Rectal smooth muscle tissue (tissue), 1 donor: ENCODE data around the gene WDR36.

Experiments
- H3K27ac ChIP-seq: one replicate; pipeline ENCODE4 v1.7.0; 2013; ENCODE audit warnings: low read depth, low read length, inconsistent platforms
- H3K27me3 ChIP-seq: one replicate; pipeline ENCODE4 v1.7.0; 2013; ENCODE audit warnings: low read length; ENCODE audit not compliant: control insufficient read depth, insufficient read depth
- H3K36me3 ChIP-seq: one replicate; pipeline ENCODE4 v1.7.0; 2013; ENCODE audit warnings: low read length; ENCODE audit not compliant: control insufficient read depth, insufficient read depth
- H3K4me1 ChIP-seq: one replicate; pipeline ENCODE4 v1.7.0; 2013; ENCODE audit warnings: low read length; ENCODE audit not compliant: control insufficient read depth, insufficient read depth
- H3K4me3 ChIP-seq: one replicate; pipeline ENCODE4 v1.7.0; 2013; ENCODE audit warnings: low read length
- H3K9ac ChIP-seq: one replicate; pipeline ENCODE4 v1.7.0; 2013; ENCODE audit warnings: low read length

Gene WDR36

DNA sequence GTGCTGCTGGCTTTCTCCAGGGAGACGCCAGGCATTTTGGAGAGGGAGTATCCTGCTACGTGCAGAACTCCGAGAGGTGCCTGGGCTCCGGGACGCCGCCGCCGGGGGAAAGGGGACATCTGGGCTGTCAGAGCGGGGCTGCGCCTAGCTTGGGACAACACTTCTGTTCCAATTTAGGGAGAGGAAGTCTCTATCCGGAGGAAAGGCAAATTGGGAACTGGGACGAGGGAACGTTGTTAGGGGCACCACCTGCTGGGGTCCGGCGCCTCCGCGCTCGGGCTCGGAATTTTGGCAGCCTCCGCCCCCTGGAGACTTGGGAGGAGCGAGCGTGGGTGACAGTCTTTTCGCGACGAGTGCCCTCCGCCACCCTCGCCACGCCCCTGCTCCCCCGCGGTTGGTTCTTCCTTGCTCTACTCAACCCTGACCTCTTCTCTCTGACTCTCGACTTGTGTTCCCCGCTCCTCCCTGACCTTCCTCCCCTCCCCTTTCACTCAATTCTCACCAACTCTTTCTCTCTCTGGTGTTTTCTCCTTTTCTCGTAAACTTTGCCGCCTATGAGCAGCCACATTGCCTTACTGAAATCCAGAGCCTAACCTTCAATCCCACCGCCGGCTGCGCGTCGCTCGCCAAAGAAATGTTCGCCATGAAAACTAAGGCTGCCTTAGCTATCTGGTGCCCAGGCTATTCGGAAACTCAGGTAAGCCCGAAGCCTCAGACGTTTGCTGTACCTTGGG is 19.0 kb upstream of the WDR36 start:
- H3K36me3 ChIP-seq: no peaks in the 10 kb centered on the region
- H3K27ac ChIP-seq: no peak overlapping the region
- no peaks in the 10 kb centered on the region for H3K4me1 ChIP-seq
- H3K9ac ChIP-seq: no peak overlapping the region
- peak overlapping the region; percentile 60 for H3K4me3 ChIP-seq
- H3K27me3 ChIP-seq: peaks cover 2% of the 10 kb centered on the region

DNA sequence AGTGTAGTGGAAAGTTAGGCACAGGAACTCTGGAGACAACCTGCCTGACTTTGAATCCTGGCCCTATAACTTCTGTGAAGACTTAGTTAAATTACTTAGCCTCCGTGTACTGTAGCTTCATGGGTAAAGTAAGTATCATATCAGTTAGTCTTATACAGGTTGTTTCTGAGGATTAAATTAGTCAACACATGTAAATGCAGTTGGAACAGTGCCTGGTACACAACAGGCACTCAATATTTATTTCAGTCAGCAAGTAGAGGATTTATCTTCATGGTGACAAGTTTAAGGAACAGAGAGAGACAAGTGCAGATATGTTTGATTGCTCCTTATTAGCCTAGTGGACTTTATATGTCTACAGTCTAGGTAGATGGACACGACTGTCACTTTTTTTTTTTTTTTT is 17.9 kb upstream of the WDR36 start:
- peaks cover 2% of the 10 kb centered on the region for H3K27me3 ChIP-seq

DNA sequence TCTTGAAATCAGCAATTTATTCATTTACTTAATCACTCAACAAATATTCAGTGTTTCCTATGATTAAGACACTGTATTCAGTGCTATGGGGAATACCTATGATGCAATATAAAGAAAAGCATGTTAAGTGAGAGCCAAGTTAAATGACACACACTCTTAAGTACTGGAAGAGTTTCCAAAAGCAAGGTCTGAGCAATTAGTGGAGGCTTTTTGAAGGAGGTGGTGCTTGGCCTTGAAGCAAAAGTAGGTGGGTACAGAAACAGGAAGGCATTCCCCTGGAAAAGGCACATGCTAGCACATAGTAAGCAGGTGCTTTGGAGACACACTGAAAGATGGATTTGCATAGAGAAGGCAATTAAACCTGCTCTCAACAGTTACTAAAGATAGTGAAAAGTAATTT is 16.6 kb upstream of the WDR36 start:
- Histone ChIP-seq H3K9ac (no peak overlapping the region), H3K27me3 (peaks cover 2% of the 10 kb centered on the region), H3K27ac (no peak overlapping the region), H3K4me1 (no peaks in the 10 kb centered on the region), H3K4me3 (no peak overlapping the region), H3K36me3 (no peaks in the 10 kb centered on the region)

More for the DNA sequence above, 17.9 kb upstream of the WDR36 start:
- Histone ChIP-seq H3K4me1 (no peaks in the 10 kb centered on the region), H3K9ac (no peak overlapping the region), H3K4me3 (no peak overlapping the region), H3K36me3 (no peaks in the 10 kb centered on the region), H3K27ac (no peak overlapping the region)

DNA sequence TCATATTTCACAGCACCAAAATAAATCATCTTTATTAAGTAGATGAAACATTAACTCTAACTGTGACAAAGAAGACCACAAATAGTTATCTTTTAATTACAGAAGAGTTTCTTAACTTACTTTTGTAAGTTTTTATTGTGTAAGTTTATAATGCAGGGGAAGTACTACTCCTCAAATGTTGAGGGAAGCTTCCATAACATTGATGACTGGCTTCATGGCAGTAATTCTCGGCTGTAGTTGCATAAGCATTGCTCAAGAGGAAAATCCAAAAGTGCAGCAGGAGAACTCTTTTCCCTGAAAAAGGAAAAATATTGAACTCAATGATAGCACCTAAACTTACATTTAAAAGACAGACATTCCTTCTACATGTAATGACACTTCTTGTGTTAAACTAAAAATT is 16.1 kb upstream of the WDR36 start:
- Histone ChIP-seq H3K4me1 (no peaks in the 10 kb centered on the region), H3K9ac (no peak overlapping the region), H3K27me3 (peaks cover 2% of the 10 kb centered on the region), H3K27ac (no peak overlapping the region), H3K36me3 (no peaks in the 10 kb centered on the region), H3K4me3 (no peak overlapping the region)

DNA sequence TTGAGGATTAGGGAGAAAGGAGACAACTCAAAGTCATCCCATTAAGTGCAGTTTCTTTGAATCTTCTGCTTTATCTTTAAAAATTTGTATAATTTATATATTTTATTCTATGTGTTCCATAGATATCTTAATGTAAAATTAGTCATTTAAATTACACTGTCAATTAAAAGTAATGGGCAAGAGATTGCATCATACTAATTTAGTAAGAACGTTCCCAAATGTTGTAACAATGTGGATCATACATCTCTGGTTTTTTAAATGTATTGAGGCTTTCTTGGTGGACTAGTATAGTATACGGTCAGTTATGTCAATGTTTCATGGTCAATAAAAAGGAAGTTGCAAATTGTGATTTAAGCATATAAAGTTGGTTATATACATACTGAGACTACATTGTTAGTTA is 14.5 kb upstream of the WDR36 start:
- no peaks in the 10 kb centered on the region for H3K36me3 ChIP-seq
- no peaks in the 10 kb centered on the region for H3K27me3 ChIP-seq
- no peak overlapping the region for H3K4me3 ChIP-seq
- H3K9ac ChIP-seq: no peak overlapping the region
- H3K4me1 ChIP-seq: no peaks in the 10 kb centered on the region
- no peak overlapping the region for H3K27ac ChIP-seq

DNA sequence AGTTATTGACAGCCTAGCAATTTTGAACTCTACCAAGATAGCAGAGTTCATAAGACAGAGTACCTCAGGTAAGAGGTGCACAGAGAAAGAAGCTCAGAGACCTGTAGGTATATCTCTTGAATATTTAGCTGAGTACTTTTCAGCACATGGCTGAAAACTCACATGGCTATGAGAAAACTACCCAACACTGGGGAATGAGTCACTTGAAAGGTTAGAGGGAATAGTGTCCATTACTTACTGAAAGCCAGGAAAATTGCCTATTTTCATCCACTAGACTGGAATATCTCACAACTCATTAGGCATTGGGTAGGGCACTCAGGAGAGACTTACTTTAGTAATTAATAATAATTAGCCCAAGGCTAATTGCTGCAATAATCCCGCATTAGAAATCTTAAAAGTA is 12.3 kb upstream of the WDR36 start:
- H3K4me1 ChIP-seq: no peaks in the 10 kb centered on the region
- H3K27me3 ChIP-seq: no peaks in the 10 kb centered on the region
- no peak overlapping the region for H3K4me3 ChIP-seq
- no peaks in the 10 kb centered on the region for H3K36me3 ChIP-seq
- H3K9ac ChIP-seq: no peak overlapping the region
- H3K27ac ChIP-seq: no peak overlapping the region

DNA sequence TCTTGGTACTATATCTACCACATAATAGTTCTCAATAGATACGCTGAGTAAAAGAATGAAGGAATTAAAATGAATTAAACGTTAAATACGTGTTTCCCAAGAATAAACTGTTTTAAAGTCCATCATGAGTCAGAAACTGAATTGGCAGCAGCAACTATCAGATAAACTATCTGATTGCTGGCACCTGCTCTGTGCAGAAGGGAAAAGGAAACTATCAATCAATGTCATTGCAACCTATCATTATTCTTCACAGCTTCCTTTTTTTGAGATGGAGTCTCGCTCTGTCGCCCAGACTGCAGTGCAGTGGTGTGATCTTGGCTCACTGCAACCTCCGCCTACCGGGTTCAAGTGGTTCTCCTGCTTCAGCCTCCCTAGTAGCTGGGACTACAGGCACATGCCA is 8.8 kb upstream of the WDR36 start:
- no peaks in the 10 kb centered on the region for H3K27me3 ChIP-seq
- no peak overlapping the region for H3K4me3 ChIP-seq
- H3K27ac ChIP-seq: no peak overlapping the region
- H3K9ac ChIP-seq: no peak overlapping the region
- no peaks in the 10 kb centered on the region for H3K4me1 ChIP-seq
- no peaks in the 10 kb centered on the region for H3K36me3 ChIP-seq

DNA sequence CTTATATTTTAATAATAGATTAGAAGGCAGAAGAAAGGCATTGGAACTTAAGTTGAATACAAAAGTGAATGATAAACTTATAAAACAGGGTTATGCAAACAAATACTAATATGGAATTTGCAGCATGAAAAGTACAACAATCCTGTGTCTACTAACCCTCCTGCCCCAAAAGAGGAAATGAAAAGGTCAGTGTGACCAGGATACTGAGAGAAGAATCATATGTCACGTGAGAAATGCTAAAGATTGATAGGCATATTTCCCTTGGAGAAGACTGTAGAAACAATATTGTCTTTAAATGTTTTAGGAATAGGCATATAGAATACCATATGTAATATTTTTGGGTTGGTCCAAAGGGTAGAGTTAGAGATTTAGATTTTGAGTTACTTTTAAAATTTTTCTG is 3.8 kb downstream of the WDR36 start:
- Histone ChIP-seq H3K27me3 (no peaks in the 10 kb centered on the region), H3K36me3 (peaks cover 15% of the 10 kb centered on the region), H3K9ac (no peak overlapping the region), H3K4me3 (no peak overlapping the region), H3K4me1 (peaks cover 9% of the 10 kb centered on the region), H3K27ac (no peak overlapping the region)

DNA sequence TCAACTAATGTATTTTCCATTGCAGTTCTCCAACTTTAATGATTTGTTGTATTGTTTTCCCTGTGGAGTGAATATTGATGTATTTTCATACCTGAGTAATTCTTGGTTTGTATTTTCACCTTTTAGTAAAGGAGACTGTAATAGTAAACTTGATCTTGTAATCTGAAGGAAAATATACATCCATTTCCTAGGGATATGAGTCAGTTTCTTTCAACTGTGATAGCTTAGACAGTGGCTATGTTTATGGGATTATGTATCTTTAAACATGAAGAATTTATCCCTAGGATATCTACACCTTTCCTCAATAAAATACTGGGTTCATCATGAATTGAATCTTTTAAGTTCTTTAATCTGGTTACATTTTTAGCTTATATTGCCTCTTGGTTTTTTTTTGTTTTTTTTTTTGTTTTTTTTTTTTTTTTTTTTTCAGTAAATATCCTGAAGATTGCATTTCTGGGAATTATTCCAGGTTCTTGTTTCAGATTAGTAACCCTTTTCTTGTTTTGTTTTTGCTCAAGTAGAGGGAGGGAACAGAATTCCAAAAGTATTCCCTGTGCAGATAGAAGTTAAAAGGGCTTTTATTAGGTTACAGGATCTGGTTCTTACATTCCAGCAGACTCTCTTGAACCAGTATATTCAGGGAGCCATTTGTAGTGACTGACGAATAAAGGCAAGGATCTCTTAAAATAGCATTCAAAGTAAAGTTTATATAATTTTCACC is 7.1 kb downstream of the WDR36 start:
- Histone ChIP-seq H3K4me1 (no peaks in the 10 kb centered on the region), H3K27me3 (no peaks in the 10 kb centered on the region), H3K27ac (no peak overlapping the region), H3K4me3 (no peak overlapping the region), H3K36me3 (peaks cover 27% of the 10 kb centered on the region), H3K9ac (no peak overlapping the region)

DNA sequence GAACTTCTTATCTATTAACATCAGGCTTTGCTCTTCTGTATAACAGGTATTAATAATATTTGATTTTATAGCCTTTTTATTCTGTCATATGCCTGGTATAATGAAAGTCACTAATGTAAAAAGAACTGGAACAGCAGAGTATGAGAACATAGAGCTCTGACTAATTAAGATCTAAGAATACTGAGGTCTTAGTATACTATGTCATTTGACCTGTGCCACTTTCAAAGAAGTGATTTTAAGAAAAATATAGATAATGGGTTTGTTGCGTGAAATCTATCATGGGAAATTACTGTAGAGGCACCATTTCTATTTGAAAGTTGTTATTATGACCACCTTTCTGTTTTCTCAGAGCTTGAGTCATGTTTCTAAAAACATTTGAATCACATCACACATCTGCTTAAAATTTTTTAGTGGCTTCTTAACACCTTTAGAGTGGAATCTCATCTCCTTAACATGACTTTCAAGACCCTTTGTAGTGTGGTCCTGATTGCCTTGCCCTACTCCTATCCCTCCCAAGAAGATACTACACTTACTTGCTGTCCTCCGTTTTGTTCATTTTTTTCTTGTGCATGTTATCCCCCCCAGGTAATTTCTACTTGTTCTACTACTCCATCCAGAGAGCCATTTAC is 14.3 kb downstream of the WDR36 start:
- Histone ChIP-seq H3K9ac (no peak overlapping the region), H3K4me1 (no peaks in the 10 kb centered on the region), H3K27me3 (no peaks in the 10 kb centered on the region), H3K4me3 (no peak overlapping the region), H3K27ac (no peak overlapping the region), H3K36me3 (peaks cover 17% of the 10 kb centered on the region)

DNA sequence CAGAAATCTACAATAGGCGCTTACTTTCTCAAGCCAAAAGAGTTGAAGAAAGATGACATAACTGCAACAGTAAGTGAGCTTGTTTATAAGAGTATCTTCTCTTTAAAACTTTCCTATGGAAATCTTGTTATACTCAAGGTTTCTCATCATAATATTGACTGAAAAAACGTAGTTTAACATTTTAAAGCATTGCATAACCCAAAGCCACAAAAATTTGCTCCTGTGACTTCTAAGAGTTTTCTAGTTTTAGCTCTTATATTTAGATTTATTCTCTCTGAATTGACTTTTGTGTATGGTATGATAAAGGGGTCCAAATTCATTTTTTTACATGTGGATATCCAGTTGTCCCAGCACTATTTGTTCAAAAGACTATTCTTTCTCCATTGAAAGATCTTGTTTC is 15.2 kb downstream of the WDR36 start:
- Histone ChIP-seq H3K36me3 (peaks cover 18% of the 10 kb centered on the region), H3K4me3 (no peak overlapping the region), H3K9ac (no peak overlapping the region), H3K27ac (no peak overlapping the region), H3K27me3 (no peaks in the 10 kb centered on the region), H3K4me1 (no peaks in the 10 kb centered on the region)

DNA sequence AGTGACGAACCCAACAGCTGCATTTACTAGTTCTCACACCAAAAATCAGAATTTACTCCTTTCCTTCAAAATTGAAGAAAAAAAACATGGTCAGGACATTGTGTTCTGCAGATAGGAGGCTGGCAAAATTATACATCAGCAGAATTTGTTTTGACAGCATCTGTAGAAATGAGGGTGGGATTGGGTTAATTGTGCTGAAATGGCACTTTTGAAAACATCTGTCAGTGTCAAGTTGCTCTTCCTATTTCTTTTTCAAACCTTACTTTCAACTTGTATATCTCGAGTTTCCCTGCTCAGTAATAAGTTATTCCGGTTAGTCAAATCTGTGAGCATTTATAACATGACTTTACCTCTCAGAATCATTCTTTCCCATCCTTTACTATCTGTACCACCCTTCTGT is 19.8 kb downstream of the WDR36 start:
- no peak overlapping the region for H3K9ac ChIP-seq
- H3K27ac ChIP-seq: no peak overlapping the region
- no peaks in the 10 kb centered on the region for H3K4me1 ChIP-seq
- H3K4me3 ChIP-seq: no peak overlapping the region
- peaks cover 9% of the 10 kb centered on the region for H3K36me3 ChIP-seq
- no peaks in the 10 kb centered on the region for H3K27me3 ChIP-seq
